ENCODE measurements around the gene DOK5. TPM values are rescaled to one million over a fixed set of nuclear protein-coding genes. Genes with fewer than 3 reads are reported as not detected.

DOK5 gene
- total RNA-seq, 3 donors from 2014 or later (not counting 1 experiment from before 2014, with no cell fraction given) = not detected

DNA sequence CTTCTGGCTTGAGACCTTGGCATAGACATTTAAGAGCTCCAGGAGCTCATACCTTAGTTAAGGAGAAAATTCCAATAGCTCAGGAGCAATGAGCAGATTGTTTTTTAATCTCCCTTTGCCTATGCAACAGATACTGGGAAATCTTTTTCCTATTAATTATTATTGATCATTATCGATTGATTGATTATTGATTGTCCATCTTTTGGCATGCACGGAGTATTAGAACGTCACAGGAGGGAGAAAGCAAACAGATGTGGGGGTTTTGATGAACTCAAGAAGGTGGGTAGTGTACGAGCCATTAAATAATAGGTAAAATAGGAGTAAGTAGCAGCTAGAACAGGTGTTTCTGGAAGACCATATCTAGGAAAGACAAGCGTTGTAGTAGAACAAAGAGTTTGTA, 205.0 kb downstream of the DOK5 start:
- Mint-ChIP-seq H3K27ac (no peak overlapping the region), H3K4me3 (no peak overlapping the region), H3K36me3 (no peaks in the 10 kb centered on the region), H3K9me3 (no peaks in the 10 kb centered on the region), H3K4me1 (no peaks in the 10 kb centered on the region), H3K27me3 (ENCODE audit: low read depth in 2 of 2) (peaks cover 5 to 17% of the 10 kb centered on the region in 2 donors)
- no peaks in the 10 kb centered on the region for H3K4me1 ChIP-seq (ENCODE audit: control insufficient read depth, insufficient read depth, low read length)
- H3K27me3 ChIP-seq (ENCODE audit: control insufficient read depth, insufficient read depth, low read length) = no peaks in the 10 kb centered on the region
- DNase-seq (no peak), ATAC-seq (no peak)
- H3K27ac ChIP-seq (ENCODE audit: low read length) = no peak overlapping the region
- H3K36me3 ChIP-seq (ENCODE audit: control insufficient read depth, insufficient read depth, low read length) = no peaks in the 10 kb centered on the region
- TF ChIP-seq, protein P1, sequence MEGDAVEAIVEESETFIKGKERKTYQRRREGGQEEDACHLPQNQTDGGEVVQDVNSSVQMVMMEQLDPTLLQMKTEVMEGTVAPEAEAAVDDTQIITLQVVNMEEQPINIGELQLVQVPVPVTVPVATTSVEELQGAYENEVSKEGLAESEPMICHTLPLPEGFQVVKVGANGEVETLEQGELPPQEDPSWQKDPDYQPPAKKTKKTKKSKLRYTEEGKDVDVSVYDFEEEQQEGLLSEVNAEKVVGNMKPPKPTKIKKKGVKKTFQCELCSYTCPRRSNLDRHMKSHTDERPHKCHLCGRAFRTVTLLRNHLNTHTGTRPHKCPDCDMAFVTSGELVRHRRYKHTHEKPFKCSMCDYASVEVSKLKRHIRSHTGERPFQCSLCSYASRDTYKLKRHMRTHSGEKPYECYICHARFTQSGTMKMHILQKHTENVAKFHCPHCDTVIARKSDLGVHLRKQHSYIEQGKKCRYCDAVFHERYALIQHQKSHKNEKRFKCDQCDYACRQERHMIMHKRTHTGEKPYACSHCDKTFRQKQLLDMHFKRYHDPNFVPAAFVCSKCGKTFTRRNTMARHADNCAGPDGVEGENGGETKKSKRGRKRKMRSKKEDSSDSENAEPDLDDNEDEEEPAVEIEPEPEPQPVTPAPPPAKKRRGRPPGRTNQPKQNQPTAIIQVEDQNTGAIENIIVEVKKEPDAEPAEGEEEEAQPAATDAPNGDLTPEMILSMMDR (IDR thresholded peaks at IDR 0.05) = no peak
- 46% methylated on average over 5 of the region's 5 CpGs for WGBS (ENCODE audit: insufficient coverage)
- no peak overlapping the region for H3K4me3 ChIP-seq (ENCODE audit: low read length)
- intact Hi-C loops (cut with micrococcal nuclease) = no loop called here
- H3K9me3 ChIP-seq (ENCODE audit: control insufficient read depth, insufficient read depth, low read length) = no peaks in the 10 kb centered on the region

DNA sequence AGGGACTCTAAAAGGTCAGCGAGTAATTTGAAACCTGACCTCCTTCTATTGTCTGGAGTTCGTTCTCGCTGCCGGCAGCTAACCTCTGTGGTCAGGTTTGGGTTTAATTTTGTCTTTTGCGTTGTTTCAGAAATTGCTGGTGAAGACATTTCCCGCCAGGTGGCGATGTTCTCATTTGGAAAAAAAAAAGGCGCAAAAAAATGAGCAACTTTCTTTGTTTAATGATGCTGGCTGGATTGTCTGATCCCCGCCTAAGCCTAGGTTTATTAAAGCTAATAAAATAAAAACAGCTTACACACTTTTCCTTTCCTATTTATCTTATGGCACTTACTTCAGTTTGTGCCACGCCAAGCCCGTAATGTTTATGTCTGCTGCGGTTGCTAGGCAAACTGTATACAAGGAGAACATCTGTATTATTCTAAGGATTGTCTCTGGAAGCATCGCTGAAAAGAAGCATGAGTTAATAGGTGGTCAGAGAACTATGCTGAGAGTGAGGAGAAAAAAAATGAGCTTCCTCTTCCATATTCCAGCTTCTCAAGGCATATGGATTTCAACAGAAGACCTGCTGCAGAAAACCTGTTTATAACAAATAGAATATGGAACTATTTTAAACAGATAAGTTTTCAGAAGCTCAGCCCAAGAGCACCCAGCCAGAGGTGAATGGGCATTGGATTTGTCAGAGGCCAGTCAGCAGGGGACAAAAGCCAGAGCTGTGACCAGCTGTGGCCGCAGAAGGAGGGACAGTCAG, 205.7 kb downstream of the DOK5 start:
- ATAC-seq (no peak), DNase-seq (peak in 1 of 2 donors; percentile 22)
- 31% methylated on average over 12 of the region's 14 CpGs for WGBS (ENCODE audit: insufficient coverage)
- H3K36me3 Mint-ChIP-seq = no peaks in the 10 kb centered on the region
- H3K9me3 ChIP-seq (ENCODE audit: control insufficient read depth, insufficient read depth, low read length) = no peaks in the 10 kb centered on the region
- no peak overlapping the region for H3K4me3 Mint-ChIP-seq
- no peaks in the 10 kb centered on the region for H3K36me3 ChIP-seq (ENCODE audit: control insufficient read depth, insufficient read depth, low read length)
- no peaks in the 10 kb centered on the region for H3K9me3 Mint-ChIP-seq
- H3K4me3 ChIP-seq (ENCODE audit: low read length) = no peak overlapping the region
- no peaks in the 10 kb centered on the region for H3K4me1 ChIP-seq (ENCODE audit: control insufficient read depth, insufficient read depth, low read length)
- H3K27ac Mint-ChIP-seq = no peak overlapping the region
- H3K27me3 ChIP-seq (ENCODE audit: control insufficient read depth, insufficient read depth, low read length) = no peaks in the 10 kb centered on the region
- intact Hi-C loops (cut with micrococcal nuclease) = no loop called here
- TF ChIP-seq, protein P1 (IDR thresholded peaks at IDR 0.05) = peak; percentile 47
- H3K27me3 Mint-ChIP-seq (ENCODE audit: low read depth in 2 of 2) = peaks cover 5 to 17% of the 10 kb centered on the region in 2 donors
- H3K27ac ChIP-seq (ENCODE audit: low read length) = no peak overlapping the region
- no peaks in the 10 kb centered on the region for H3K4me1 Mint-ChIP-seq

DNA sequence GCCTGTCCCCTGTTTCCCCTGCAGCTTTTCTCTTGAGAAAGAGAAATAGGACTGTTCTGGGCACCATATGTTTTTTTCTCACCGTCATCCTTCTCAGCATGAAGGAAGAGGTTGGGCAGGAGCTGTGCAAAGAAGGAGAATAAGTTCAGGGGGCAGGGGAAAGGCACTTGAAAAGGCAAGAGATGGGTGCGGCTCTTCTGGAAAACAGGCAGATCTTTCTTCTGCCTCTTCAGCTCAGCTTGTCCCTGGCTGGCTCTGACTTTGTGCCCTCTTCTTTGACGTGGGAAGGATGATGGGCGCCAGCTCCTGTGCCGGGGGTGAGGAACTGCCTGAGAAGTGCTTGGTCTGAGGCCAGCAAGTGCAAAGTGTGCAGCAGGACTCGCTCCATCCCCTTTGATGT, 206.5 kb downstream of the DOK5 start:
- Mint-ChIP-seq H3K9me3 (no peaks in the 10 kb centered on the region), H3K4me3 (no peak overlapping the region), H3K27me3 (ENCODE audit: low read depth in 2 of 2) (peaks cover 5 to 17% of the 10 kb centered on the region in 2 donors), H3K27ac (no peak overlapping the region), H3K4me1 (no peaks in the 10 kb centered on the region), H3K36me3 (no peaks in the 10 kb centered on the region)
- Histone ChIP-seq H3K4me1 (ENCODE audit: control insufficient read depth, insufficient read depth, low read length) (no peaks in the 10 kb centered on the region), H3K27ac (ENCODE audit: low read length) (no peak overlapping the region), H3K36me3 (ENCODE audit: control insufficient read depth, insufficient read depth, low read length) (no peaks in the 10 kb centered on the region), H3K4me3 (ENCODE audit: low read length) (no peak overlapping the region), H3K27me3 (ENCODE audit: control insufficient read depth, insufficient read depth, low read length) (no peaks in the 10 kb centered on the region), H3K9me3 (ENCODE audit: control insufficient read depth, insufficient read depth, low read length) (no peaks in the 10 kb centered on the region)
- intact Hi-C loops (cut with micrococcal nuclease) = no loop called here
- no peak for ATAC-seq
- WGBS (ENCODE audit: insufficient coverage) = 44% methylated on average over 6 of the region's 6 CpGs
- TF ChIP-seq, protein P1 (IDR thresholded peaks at IDR 0.05) = no peak
- no peak for DNase-seq

DNA sequence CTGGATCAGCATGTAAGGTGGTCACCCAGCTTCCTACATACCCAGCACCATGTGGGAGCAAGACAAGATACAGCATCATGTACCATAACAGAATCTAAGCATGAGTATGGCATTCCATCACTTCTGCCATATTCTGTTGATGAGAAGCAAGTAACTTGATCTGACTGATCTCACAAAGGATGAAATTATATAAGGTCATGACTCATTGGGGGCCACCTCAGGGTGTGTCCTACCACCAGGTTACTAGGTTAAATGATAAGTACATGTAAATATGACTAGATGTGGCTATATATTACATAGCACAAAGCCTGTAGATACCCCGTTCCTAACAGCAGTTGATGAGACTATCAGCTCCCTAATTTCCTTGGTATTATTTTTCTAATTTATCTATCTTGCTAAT, 213.1 kb downstream of the DOK5 start:
- Histone ChIP-seq H3K27ac (ENCODE audit: low read length) (no peak overlapping the region), H3K4me1 (ENCODE audit: control insufficient read depth, insufficient read depth, low read length) (no peaks in the 10 kb centered on the region), H3K9me3 (ENCODE audit: control insufficient read depth, insufficient read depth, low read length) (no peaks in the 10 kb centered on the region), H3K4me3 (ENCODE audit: low read length) (no peak overlapping the region), H3K27me3 (ENCODE audit: control insufficient read depth, insufficient read depth, low read length) (no peaks in the 10 kb centered on the region), H3K36me3 (ENCODE audit: control insufficient read depth, insufficient read depth, low read length) (no peaks in the 10 kb centered on the region)
- ATAC-seq (no peak), DNase-seq (no peak)
- Mint-ChIP-seq H3K36me3 (no peaks in the 10 kb centered on the region), H3K9me3 (no peaks in the 10 kb centered on the region), H3K4me1 (no peaks in the 10 kb centered on the region), H3K27ac (no peak overlapping the region), H3K4me3 (no peak overlapping the region), H3K27me3 (ENCODE audit: low read depth in 2 of 2) (peaks cover 0 to 6% of the 10 kb centered on the region in 2 donors)
- intact Hi-C loops (cut with micrococcal nuclease) = no loop called here
- TF ChIP-seq, protein P1 (IDR thresholded peaks at IDR 0.05) = no peak
- WGBS (ENCODE audit: insufficient coverage) = no CpG with 5 or more reads among the region's 1 CpG
